HepG2 (cell line): ENCODE results near the gene PCYT2. TPM values are rescaled to one million over a fixed set of nuclear protein-coding genes. Genes with fewer than 3 reads are reported as not detected.
A peak's percentile ranks its signal among the peaks of the same experiment; 100 is the strongest.

Experiments
- CHCHD3 ChIP-seq: sonication (generic); formaldehyde crosslinking; IDR thresholded peaks from 2 replicates; pipeline ENCODE4 v1.8.0; 2022; ENCODE audit warnings: mild to moderate bottlenecking, missing genetic modification reagents, moderate library complexity
- ESRRA ChIP-seq: sonication (generic); formaldehyde crosslinking; IDR thresholded peaks from 2 replicates; pipeline ENCODE4 v1.5.1; 2020; ENCODE audit warnings: mild to moderate bottlenecking, low read depth, missing genetic modification reagents
- FOXP1 ChIP-seq, 2 experiments: fragments of 450-650 bp in 1 of 2; IDR thresholded peaks; 2 replicates each; pipeline ENCODE4 v1.6.1; 2017 to 2018; ENCODE audit warnings: antibody characterized with exemption in 1 of 2
- KLF6 ChIP-seq: IDR thresholded peaks from 2 replicates; pipeline ENCODE4 v1.8.0; 2016; ENCODE audit warnings: missing biosample characterization, missing genetic modification reagents
- MAZ ChIP-seq, 2 experiments: sonication (generic) in 1 of 2; formaldehyde crosslinking in 1 of 2; IDR thresholded peaks; 2 replicates each; pipeline versions ENCODE4 v1.5.0 to v1.6.1; 2012 to 2020; ENCODE audit warnings: low read depth in 2 of 2, mild to moderate bottlenecking in 2 of 2, borderline replicate concordance in 1 of 2, improper control_type of control experiment in 1 of 2, low read length in 1 of 2, missing genetic modification reagents in 1 of 2, moderate library complexity in 1 of 2
- NBN ChIP-seq: fragments of 450-650 bp; conservative IDR thresholded peaks from 2 replicates; pipeline ENCODE4 v1.6.1; 2017
- NFE2L1 ChIP-seq: sonication (generic); formaldehyde crosslinking; IDR thresholded peaks from 2 replicates; pipeline ENCODE4 v1.4.0; 2020; ENCODE audit warnings: missing genetic modification reagents, mild to moderate bottlenecking, borderline replicate concordance
- NFYB ChIP-seq: sonication (generic); formaldehyde crosslinking; IDR thresholded peaks from 2 replicates; pipeline ENCODE4 v1.4.0; 2020; ENCODE audit warnings: missing genetic modification reagents
- POLR2AphosphoS2 ChIP-seq: IDR thresholded peaks from 2 replicates; pipeline ENCODE4 v1.6.1; 2011; ENCODE audit warnings: low read depth, low read length, improper control_type of control experiment
- RBAK ChIP-seq: sonication (generic); formaldehyde crosslinking; IDR thresholded peaks from 2 replicates; pipeline ENCODE4 v1.5.1; 2020; ENCODE audit warnings: mild to moderate bottlenecking, missing genetic modification reagents
- SOX5 ChIP-seq: IDR thresholded peaks from 2 replicates; pipeline ENCODE4 v1.6.1; 2016; ENCODE audit warnings: borderline replicate concordance
- TBX3 ChIP-seq: fragments of 450-650 bp; IDR thresholded peaks from 2 replicates; pipeline ENCODE4 v1.6.1; 2017; ENCODE audit warnings: antibody characterized with exemption, mild to moderate bottlenecking, inconsistent platforms, borderline replicate concordance
- ZFP82 ChIP-seq: sonication (generic); formaldehyde crosslinking; IDR thresholded peaks from 2 replicates; pipeline ENCODE4 v1.5.1; 2020; ENCODE audit warnings: mild to moderate bottlenecking, missing genetic modification reagents, borderline replicate concordance
- ZNF207 ChIP-seq: fragments of 450-650 bp; IDR thresholded peaks from 2 replicates; pipeline ENCODE4 v1.6.1; 2016; ENCODE audit warnings: antibody characterized with exemption, borderline replicate concordance
- ZNF296 ChIP-seq: sonication (generic); formaldehyde crosslinking; conservative IDR thresholded peaks from 2 replicates; pipeline ENCODE4 v1.5.0; 2020; ENCODE audit warnings: mild to moderate bottlenecking, missing genetic modification reagents
- ZNF552 ChIP-seq: sonication (generic); formaldehyde crosslinking; IDR thresholded peaks from 2 replicates; pipeline ENCODE4 v1.9.0; 2022; ENCODE audit warnings: missing genetic modification reagents, mild to moderate bottlenecking, borderline replicate concordance
- ZNF605 ChIP-seq: sonication (generic); formaldehyde crosslinking; IDR thresholded peaks from 2 replicates; pipeline ENCODE4 v1.8.0; 2022; ENCODE audit warnings: mild to moderate bottlenecking, missing genetic modification reagents
- ZNF749 ChIP-seq: sonication (generic); formaldehyde crosslinking; IDR thresholded peaks from 2 replicates; pipeline ENCODE4 v1.8.0; 2022; ENCODE audit warnings: mild to moderate bottlenecking, missing genetic modification reagents, moderate library complexity, borderline replicate concordance
- polyA plus RNA-seq, 8 experiments: library from polyadenylated mRNA; depleted of rRNA in 3 of 8; stranded (reverse) in 7 of 8; unstranded in 1 of 8; fragments of >200 nt; fragmentation: Illumina TruSeq in 4 of 8; extraction: Trizol in 4 of 8; gene quantifications; 2 replicates each; pipeline versions ENCODE4 v1.2.1 to v1.2.3, GENCODE V29; 2011 to 2016; ENCODE audit warnings: low read depth in 4 of 8, missing spikeins in 1 of 8, mixed read lengths in 1 of 8; ENCODE audit not compliant: insufficient read depth in 1 of 8
- total RNA-seq, 5 experiments: library from RNA; depleted of rRNA; stranded (reverse); fragments of >200 nt; fragmentation: Illumina TruSeq; extraction: Trizol; gene quantifications; 2 replicates each; pipeline ENCODE4 v1.2.3, GENCODE V29; 2016; ENCODE audit warnings: low read depth in 1 of 5
- TF ChIP-seq, protein P1 (sequence below): IDR thresholded peaks from 2 replicates; pipeline ENCODE4 v1.6.1; 2012; ENCODE audit warnings: low read length, improper control_type of control experiment
- TF ChIP-seq, protein P2 (sequence below): sonication (generic); formaldehyde crosslinking; IDR thresholded peaks from 2 replicates; pipeline ENCODE4 v1.4.0; 2020; ENCODE audit warnings: missing genetic modification reagents, borderline replicate concordance
- TF ChIP-seq, protein P3 (sequence below): IDR thresholded peaks from 2 replicates; pipeline ENCODE4 v1.4.0; 2020; ENCODE audit warnings: mild to moderate bottlenecking, missing genetic modification reagents

The PCYT2 gene
- total and polyA plus RNA-seq, 2 of the 13 experiments (the other 11 are each of a cell fraction or from before 2014, with no cell fraction given) = 147 to 297 TPM

DNA sequence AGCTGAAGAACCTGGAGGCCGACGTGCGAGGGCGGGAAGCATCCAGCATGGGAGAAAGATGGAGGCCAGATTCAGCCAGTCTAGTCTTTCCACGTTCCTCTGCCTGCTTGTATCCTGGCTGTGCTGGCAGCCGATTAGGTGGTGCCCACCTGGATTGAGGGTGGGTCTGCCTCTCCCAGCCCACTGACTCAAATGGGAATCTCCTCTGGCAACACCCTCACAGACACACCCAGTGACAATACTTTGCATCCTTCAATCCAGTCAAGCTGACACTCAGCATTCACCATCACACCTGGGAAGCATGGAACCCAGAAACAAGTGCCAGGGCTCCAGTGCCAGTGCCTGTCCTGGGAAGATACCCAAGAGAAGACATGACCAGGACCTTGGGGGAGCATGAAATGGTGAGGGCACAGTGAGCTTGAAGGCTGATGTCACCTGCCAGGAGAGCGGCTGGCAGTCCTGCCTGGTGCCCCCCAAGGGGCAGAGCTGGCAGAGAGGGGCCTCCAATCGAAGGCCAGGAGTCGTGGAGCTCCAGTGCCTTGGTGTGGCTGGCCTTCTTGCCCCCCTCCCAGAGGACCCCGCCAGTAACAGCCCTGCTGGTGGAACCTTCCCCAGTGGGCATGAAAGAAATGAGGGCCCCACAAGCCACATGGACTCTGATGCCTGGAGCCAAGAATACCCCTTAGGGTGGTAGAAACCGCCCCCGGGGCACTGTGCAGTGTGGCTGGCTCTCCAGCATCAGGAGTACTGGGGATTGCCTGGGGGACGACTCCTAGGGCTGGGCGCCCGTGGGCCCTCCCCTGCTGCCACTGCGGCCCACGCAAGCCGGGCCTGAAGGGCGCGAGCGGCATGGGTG, 9.8 kb downstream of the PCYT2 start (continued):
- TF ChIP-seq, protein P1, sequence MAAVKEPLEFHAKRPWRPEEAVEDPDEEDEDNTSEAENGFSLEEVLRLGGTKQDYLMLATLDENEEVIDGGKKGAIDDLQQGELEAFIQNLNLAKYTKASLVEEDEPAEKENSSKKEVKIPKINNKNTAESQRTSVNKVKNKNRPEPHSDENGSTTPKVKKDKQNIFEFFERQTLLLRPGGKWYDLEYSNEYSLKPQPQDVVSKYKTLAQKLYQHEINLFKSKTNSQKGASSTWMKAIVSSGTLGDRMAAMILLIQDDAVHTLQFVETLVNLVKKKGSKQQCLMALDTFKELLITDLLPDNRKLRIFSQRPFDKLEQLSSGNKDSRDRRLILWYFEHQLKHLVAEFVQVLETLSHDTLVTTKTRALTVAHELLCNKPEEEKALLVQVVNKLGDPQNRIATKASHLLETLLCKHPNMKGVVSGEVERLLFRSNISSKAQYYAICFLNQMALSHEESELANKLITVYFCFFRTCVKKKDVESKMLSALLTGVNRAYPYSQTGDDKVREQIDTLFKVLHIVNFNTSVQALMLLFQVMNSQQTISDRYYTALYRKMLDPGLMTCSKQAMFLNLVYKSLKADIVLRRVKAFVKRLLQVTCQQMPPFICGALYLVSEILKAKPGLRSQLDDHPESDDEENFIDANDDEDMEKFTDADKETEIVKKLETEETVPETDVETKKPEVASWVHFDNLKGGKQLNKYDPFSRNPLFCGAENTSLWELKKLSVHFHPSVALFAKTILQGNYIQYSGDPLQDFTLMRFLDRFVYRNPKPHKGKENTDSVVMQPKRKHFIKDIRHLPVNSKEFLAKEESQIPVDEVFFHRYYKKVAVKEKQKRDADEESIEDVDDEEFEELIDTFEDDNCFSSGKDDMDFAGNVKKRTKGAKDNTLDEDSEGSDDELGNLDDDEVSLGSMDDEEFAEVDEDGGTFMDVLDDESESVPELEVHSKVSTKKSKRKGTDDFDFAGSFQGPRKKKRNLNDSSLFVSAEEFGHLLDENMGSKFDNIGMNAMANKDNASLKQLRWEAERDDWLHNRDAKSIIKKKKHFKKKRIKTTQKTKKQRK = no peak
- TF ChIP-seq ZFP82 (CRISPR knock-in tag) (no peak), NFE2L1 (CRISPR knock-in tag) (no peak; the same call in 1 of the 2 replicates), NFYB (CRISPR knock-in tag) (no peak), ZNF207 (no peak), MAZ (IDR thresholded peaks at IDR 0.05; ENCODE audit: borderline replicate concordance, low read depth, low read length) (no peak), MAZ (CRISPR knock-in tag; IDR thresholded peaks at IDR 0.05; ENCODE audit: low read depth) (no peak), ZNF552 (CRISPR knock-in tag) (no peak), RBAK (CRISPR knock-in tag) (no peak), ESRRA (CRISPR knock-in tag) (no peak; the same call in 1 of the 2 replicates), KLF6 (CRISPR knock-in tag) (no peak), CHCHD3 (CRISPR knock-in tag) (peak; percentile 68; the same call in 1 of the 2 replicates), POLR2AphosphoS2 (no peak), FOXP1 (IDR thresholded peaks at IDR 0.05) (no peak), FOXP1 (CRISPR knock-in tag; IDR thresholded peaks at IDR 0.05) (no peak), TBX3 (no peak), ZNF749 (CRISPR knock-in tag) (no peak), ZNF296 (CRISPR knock-in tag) (no peak), NBN (no peak), SOX5 (CRISPR knock-in tag) (no peak), ZNF605 (CRISPR knock-in tag) (0 out of 2 replicates have a peak, but pooled peaks have one; percentile 43)
- TF ChIP-seq, protein P2, sequence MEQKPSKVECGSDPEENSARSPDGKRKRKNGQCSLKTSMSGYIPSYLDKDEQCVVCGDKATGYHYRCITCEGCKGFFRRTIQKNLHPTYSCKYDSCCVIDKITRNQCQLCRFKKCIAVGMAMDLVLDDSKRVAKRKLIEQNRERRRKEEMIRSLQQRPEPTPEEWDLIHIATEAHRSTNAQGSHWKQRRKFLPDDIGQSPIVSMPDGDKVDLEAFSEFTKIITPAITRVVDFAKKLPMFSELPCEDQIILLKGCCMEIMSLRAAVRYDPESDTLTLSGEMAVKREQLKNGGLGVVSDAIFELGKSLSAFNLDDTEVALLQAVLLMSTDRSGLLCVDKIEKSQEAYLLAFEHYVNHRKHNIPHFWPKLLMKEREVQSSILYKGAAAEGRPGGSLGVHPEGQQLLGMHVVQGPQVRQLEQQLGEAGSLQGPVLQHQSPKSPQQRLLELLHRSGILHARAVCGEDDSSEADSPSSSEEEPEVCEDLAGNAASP (CRISPR knock-in tag) = no peak
- TF ChIP-seq, protein P3, sequence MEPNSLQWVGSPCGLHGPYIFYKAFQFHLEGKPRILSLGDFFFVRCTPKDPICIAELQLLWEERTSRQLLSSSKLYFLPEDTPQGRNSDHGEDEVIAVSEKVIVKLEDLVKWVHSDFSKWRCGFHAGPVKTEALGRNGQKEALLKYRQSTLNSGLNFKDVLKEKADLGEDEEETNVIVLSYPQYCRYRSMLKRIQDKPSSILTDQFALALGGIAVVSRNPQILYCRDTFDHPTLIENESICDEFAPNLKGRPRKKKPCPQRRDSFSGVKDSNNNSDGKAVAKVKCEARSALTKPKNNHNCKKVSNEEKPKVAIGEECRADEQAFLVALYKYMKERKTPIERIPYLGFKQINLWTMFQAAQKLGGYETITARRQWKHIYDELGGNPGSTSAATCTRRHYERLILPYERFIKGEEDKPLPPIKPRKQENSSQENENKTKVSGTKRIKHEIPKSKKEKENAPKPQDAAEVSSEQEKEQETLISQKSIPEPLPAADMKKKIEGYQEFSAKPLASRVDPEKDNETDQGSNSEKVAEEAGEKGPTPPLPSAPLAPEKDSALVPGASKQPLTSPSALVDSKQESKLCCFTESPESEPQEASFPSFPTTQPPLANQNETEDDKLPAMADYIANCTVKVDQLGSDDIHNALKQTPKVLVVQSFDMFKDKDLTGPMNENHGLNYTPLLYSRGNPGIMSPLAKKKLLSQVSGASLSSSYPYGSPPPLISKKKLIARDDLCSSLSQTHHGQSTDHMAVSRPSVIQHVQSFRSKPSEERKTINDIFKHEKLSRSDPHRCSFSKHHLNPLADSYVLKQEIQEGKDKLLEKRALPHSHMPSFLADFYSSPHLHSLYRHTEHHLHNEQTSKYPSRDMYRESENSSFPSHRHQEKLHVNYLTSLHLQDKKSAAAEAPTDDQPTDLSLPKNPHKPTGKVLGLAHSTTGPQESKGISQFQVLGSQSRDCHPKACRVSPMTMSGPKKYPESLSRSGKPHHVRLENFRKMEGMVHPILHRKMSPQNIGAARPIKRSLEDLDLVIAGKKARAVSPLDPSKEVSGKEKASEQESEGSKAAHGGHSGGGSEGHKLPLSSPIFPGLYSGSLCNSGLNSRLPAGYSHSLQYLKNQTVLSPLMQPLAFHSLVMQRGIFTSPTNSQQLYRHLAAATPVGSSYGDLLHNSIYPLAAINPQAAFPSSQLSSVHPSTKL (CRISPR knock-in tag) = no peak
